DOHH2 (cell line): ENCODE results near the gene MTHFD2L.

ENCODE experiments used
- H3F3A ChIP-seq: fragments of 200-600 bp; sonication (generic), shearing (Covaris generic); 2 replicates; pipeline ENCODE4 v1.6.0; 2016; ENCODE audit warnings: antibody characterized with exemption, mild to moderate bottlenecking; ENCODE audit not compliant: control insufficient read depth, insufficient read depth
- H3K27ac ChIP-seq: fragments of 200-600 bp; sonication (generic); 2 replicates; pipeline ENCODE4 v1.5.1; 2014; ENCODE audit warnings: low read depth, mild to moderate bottlenecking, low read length, moderate library complexity
- H3K27me3 ChIP-seq: fragments of 200-600 bp; sonication (generic); 2 replicates; pipeline ENCODE4 v1.6.1; 2014; ENCODE audit warnings: mild to moderate bottlenecking, low read length, mixed read lengths; ENCODE audit not compliant: control insufficient read depth
- H3K36me3 ChIP-seq: fragments of 200-600 bp; sonication (generic); 2 replicates; pipeline ENCODE4 v1.6.1; 2014; ENCODE audit warnings: mild to moderate bottlenecking, low read length, moderate library complexity, mixed read lengths; ENCODE audit not compliant: control insufficient read depth
- H3K4me1 ChIP-seq: fragments of 200-600 bp; sonication (generic); 2 replicates; pipeline ENCODE4 v1.6.1; 2014; ENCODE audit warnings: mild to moderate bottlenecking, low read length, mixed read lengths; ENCODE audit not compliant: control insufficient read depth
- H3K4me2 ChIP-seq: fragments of 200-600 bp; sonication (generic); 2 replicates; pipeline ENCODE4 v1.6.0; 2014; ENCODE audit warnings: mild to moderate bottlenecking, low read length, moderate library complexity
- H3K4me3 ChIP-seq: fragments of 200-600 bp; sonication (generic); 2 replicates; pipeline ENCODE4 v1.5.1; 2014; ENCODE audit warnings: mild to moderate bottlenecking, low read length, mixed read lengths
- H3K79me2 ChIP-seq: fragments of 200-600 bp; sonication (generic); 2 replicates; pipeline ENCODE4 v1.6.1; 2014; ENCODE audit warnings: mild to moderate bottlenecking, low read length, mixed read lengths; ENCODE audit not compliant: control insufficient read depth
- H3K9me2 ChIP-seq: fragments of 200-600 bp; sonication (generic); replicated peaks from 2 replicates; pipeline ENCODE4 v1.6.1; 2014; ENCODE audit warnings: mild to moderate bottlenecking, low read length, mixed read lengths; ENCODE audit not compliant: control insufficient read depth
- H3K9me3 ChIP-seq: fragments of 200-600 bp; sonication (generic); 2 replicates; pipeline ENCODE4 v1.6.1; 2014; ENCODE audit warnings: antibody characterized with exemption, low read length, mixed read lengths; ENCODE audit not compliant: control insufficient read depth, insufficient read depth
- H4K20me1 ChIP-seq: fragments of 200-600 bp; sonication (generic); 2 replicates; pipeline ENCODE4 v1.6.0; 2014; ENCODE audit warnings: low read depth, mild to moderate bottlenecking, antibody characterized with exemption, low read length, moderate library complexity; ENCODE audit not compliant: control insufficient read depth, insufficient read depth
- CTCF ChIP-seq: fragments of 200-600 bp; sonication (generic); IDR thresholded peaks from one replicate; pipeline ENCODE4 v1.5.1; 2014; ENCODE audit warnings: antibody characterized with exemption, mild to moderate bottlenecking, low read depth, low read length; ENCODE audit not compliant: poor library complexity, severe bottlenecking
- EZH2phosphoT487 ChIP-seq: fragments of 200-600 bp; sonication (generic); IDR thresholded peaks from 2 replicates; pipeline ENCODE4 v1.6.1; 2017; ENCODE audit warnings: borderline replicate concordance, mild to moderate bottlenecking, antibody characterized with exemption, low read length, moderate library complexity, mixed read lengths

The MTHFD2L gene

GRCh38 chr4:74161666-74162450, 3.9 kb downstream of the MTHFD2L start:
- peaks cover 29% of the 10 kb centered on the region for H3K4me1 ChIP-seq
- no peaks in the 10 kb centered on the region for H4K20me1 ChIP-seq
- H3F3A ChIP-seq: peaks cover 12% of the 10 kb centered on the region
- H3K9me2 ChIP-seq: no peaks in the 10 kb centered on the region
- H3K27ac ChIP-seq: no peak overlapping the region
- H3K4me3 ChIP-seq: no peak overlapping the region
- no peaks in the 10 kb centered on the region for H3K27me3 ChIP-seq
- H3K9me3 ChIP-seq: no peaks in the 10 kb centered on the region
- H3K36me3 ChIP-seq: peaks cover 53% of the 10 kb centered on the region
- no peak overlapping the region for H3K4me2 ChIP-seq
- peaks cover 70% of the 10 kb centered on the region for H3K79me2 ChIP-seq
- TF ChIP-seq EZH2phosphoT487 (no peak), CTCF (no peak)

- Histone ChIP-seq H3K4me3 (no peak overlapping the region), H3K79me2 (peaks cover 31% of the 10 kb centered on the region), H3K27ac (no peak overlapping the region), H3K36me3 (peaks cover 29% of the 10 kb centered on the region), H3K9me2 (no peaks in the 10 kb centered on the region), H3K27me3 (no peaks in the 10 kb centered on the region), H3K9me3 (no peaks in the 10 kb centered on the region), H3F3A (peaks cover 9% of the 10 kb centered on the region), H3K4me1 (peaks cover 14% of the 10 kb centered on the region), H3K4me2 (no peak overlapping the region), H4K20me1 (no peaks in the 10 kb centered on the region)
- no peak for TF ChIP-seq CTCF
These were observed 8.2 kb downstream of the MTHFD2L start for GRCh38 chr4:74166135-74166534.

GRCh38 chr4:74166818-74167217, 8.9 kb downstream of the MTHFD2L start:
- Histone ChIP-seq H3K4me2 (no peak overlapping the region), H3K27me3 (no peaks in the 10 kb centered on the region)
- TF ChIP-seq CTCF (no peak), EZH2phosphoT487 (no peak)

More at GRCh38 chr4:74166818-74167217, 8.9 kb downstream of the MTHFD2L start:
- peaks cover 22% of the 10 kb centered on the region for H3K36me3 ChIP-seq
- peaks cover 24% of the 10 kb centered on the region for H3K79me2 ChIP-seq
- no peaks in the 10 kb centered on the region for H3K9me3 ChIP-seq
- H3K9me2 ChIP-seq: no peaks in the 10 kb centered on the region
- peaks cover 14% of the 10 kb centered on the region for H3K4me1 ChIP-seq
- H4K20me1 ChIP-seq: no peaks in the 10 kb centered on the region
- H3F3A ChIP-seq: peaks cover 9% of the 10 kb centered on the region
- no peak overlapping the region for H3K4me3 ChIP-seq
- no peak overlapping the region for H3K27ac ChIP-seq
